ENCODE data around the gene RAB3GAP2.
A peak's percentile ranks its signal among the peaks of the same experiment; 100 is the strongest.

- TF ChIP-seq CTCF (IDR thresholded peaks at IDR 0.05), result peak in 2 of 6 experiments; percentile 12 to 28
- no peak for TF ChIP-seq POLR2A (IDR thresholded peaks at IDR 0.05)
Observed at GRCh38 chr1:220123889-220124288, 148.4 kb downstream of the RAB3GAP2 start.
